ENCODE measurements around the gene CCDC57.

The CCDC57 gene

GRCh38 chr17:82246365-82247181, 33.9 kb upstream of the CCDC57 start:
- DNase-seq: no peak

- DNase-seq: no peak
These were observed 33.4 kb upstream of the CCDC57 start for GRCh38 chr17:82246040-82246364.

- DNase-seq: no peak
These were observed 32.7 kb upstream of the CCDC57 start for GRCh38 chr17:82245134-82246039.

GRCh38 chr17:82244413-82245133, 31.9 kb upstream of the CCDC57 start:
- DNase-seq: no peak

- no peak for DNase-seq
These were observed 31.2 kb upstream of the CCDC57 start for GRCh38 chr17:82243648-82244412.

GRCh38 chr17:82242977-82243647, 30.5 kb upstream of the CCDC57 start:
- no peak for DNase-seq

DNA sequence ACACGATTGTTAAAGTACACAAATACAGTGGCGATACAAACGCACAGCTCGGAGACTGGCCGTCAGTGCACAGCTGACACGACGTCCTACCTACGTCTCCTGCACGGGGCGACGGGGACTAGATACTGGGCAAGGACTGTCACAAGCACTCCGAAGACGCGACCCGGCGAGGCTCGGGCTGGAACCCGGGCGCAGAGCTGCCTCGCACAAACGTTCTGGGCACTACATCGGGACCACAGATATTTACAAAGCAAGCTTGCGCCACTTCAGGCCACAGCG, 30.0 kb upstream of the CCDC57 start:
- no peak for DNase-seq

- no peak for DNase-seq
These were observed 29.5 kb upstream of the CCDC57 start for GRCh38 chr17:82241926-82242697.

DNA sequence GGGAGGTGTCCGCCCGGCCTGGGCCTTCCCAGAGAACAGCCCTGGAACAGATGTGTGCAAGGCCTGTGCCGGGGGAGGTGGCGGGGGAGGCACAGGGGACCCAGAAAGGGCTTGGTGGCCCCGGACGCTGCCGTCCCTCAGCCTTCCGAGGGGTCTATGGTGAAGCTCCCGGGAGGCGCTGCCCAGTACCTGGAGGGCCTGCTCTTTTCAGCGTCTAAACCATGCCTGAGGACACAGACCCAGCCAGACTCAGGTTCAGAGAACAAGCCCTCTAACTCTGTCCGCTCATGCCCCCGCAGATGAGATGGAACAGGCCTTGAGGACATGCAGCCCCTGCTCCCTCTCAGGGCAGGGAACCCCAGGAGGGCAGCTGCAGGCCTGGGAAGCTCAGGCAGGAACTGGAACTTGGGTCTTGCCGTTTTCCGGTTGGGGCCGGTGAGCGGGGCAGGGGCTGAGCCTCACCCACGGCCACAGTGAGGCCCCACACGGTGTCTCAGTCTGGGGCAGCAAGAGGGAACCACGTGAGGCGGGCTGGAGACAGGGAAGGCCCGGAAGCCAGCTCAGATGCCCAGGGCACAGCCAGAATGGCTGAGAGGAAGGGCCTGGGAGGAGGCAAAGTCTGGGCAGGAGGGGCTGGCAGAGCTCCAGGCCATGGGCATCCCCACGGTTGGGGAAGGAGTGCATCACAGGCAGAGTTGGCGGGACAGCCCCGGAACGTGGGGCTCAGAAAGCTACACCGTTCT, 28.7 kb upstream of the CCDC57 start:
- peak; percentile 39 to 42 for DNase-seq

- DNase-seq: no peak
These were observed 28.0 kb upstream of the CCDC57 start for GRCh38 chr17:82240506-82241182.

- DNase-seq: no peak
These were observed 27.4 kb upstream of the CCDC57 start for GRCh38 chr17:82239926-82240505.

GRCh38 chr17:82239401-82239925, 26.8 kb upstream of the CCDC57 start:
- DNase-seq: no peak

GRCh38 chr17:82238472-82239201, 26.0 kb upstream of the CCDC57 start:
- peak; percentile 57 to 71 for DNase-seq

GRCh38 chr17:82237746-82238471, 25.3 kb upstream of the CCDC57 start:
- no peak for DNase-seq

GRCh38 chr17:82237083-82237745, 24.6 kb upstream of the CCDC57 start:
- DNase-seq: no peak

DNA sequence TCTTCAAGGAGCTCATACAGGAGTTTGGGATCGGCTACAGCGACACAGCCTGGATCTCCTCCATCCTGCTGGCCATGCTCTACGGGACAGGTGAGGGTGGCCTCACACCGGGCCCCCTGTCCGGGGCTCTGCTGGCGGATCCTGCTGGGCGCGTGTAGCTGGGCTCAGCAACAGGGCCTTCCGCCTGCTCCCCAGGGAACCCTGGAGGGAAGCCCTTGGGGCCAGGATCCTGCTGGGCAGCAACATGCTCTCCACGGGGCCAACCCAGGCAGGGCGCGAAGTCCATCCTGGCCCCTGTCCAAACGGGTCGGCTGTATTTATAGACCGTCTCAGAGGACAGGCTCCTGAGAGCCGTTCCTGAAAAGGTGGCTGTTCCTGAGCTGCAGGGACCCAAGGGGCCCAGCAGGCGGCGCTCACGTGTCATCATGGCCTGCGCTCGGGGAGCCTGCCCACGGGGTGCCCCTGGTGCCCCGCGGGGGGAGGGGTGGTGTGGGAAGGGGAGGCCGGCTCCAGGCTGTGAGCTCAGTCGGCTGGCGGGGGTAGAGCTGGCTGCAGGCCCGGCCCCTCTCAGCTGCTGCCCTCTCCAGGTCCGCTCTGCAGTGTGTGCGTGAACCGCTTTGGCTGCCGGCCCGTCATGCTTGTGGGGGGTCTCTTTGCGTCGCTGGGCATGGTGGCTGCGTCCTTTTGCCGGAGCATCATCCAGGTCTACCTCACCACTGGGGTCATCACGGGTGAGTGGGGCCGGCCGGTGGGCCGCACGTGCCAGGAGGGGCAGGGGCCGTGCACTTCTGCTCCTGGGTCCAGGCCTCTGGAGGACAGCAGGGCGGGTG, 23.7 kb upstream of the CCDC57 start:
- DNase-seq: peak; percentile 61 to 73

GRCh38 chr17:82235775-82236141, 23.1 kb upstream of the CCDC57 start:
- no peak for DNase-seq

Data from stimulated activated CD4-positive, alpha-beta T cell treated with anti-CD3 and anti-CD28 coated beads, Interleukin-4, amount 100 ng/mL, for 4 hours (primary cell).